H1 (cell line): ENCODE measurements around the gene ATP11A. TPM values are rescaled to one million over a fixed set of nuclear protein-coding genes. Genes with fewer than 3 reads are reported as not detected.

ENCODE experiments used
- CTCF ChIA-PET: fragments of 300-600 bp; sonication (Branson Sonifier 250); formaldehyde crosslinking; loops from one replicate; lab custom pipeline; 2021; ENCODE audit not compliant: partially characterized antibody; lab: Charles Lee
- POLR2A ChIA-PET: fragments of 300-600 bp; sonication (Branson Sonifier 250); formaldehyde crosslinking; loops from one replicate; lab custom pipeline; 2021; ENCODE audit warnings: inconsistent platforms; ENCODE audit not compliant: partially characterized antibody; lab: Charles Lee
- DNase-seq, 2 experiments: peaks; one replicate each; pipeline versions ENCODE4 v3.0.0 to v3.0.0-alpha.2; 2010 to 2022; ENCODE audit warnings: low spot score in 2 of 2, low read depth in 1 of 2, mixed read lengths in 1 of 2
- FAIRE-seq: peaks from 2 replicates; lab custom pipeline; 2011; peaks lifted over from hg19 to GRCh38; lab: Jason Lieb, UNC
- H2AFZ ChIP-seq: 2 replicates; pipeline ENCODE4 v1.8.1; 2012; ENCODE audit warnings: low read length, inconsistent platforms
- H2AK5ac ChIP-seq: 2 replicates; pipeline ENCODE4 v1.6.1; 2013; ENCODE audit warnings: low read depth, low read length
- H2BK120ac ChIP-seq: replicated peaks from 2 replicates; pipeline ENCODE3; 2013; ENCODE audit warnings: low read depth, low read length, inconsistent platforms
- H2BK12ac ChIP-seq: 2 replicates; pipeline ENCODE4 v1.6.1; 2013; ENCODE audit warnings: low read depth, low read length
- H2BK15ac ChIP-seq: 2 replicates; pipeline ENCODE4 v1.6.1; 2013; ENCODE audit warnings: low read length
- H2BK20ac ChIP-seq: 2 replicates; pipeline ENCODE4 v1.6.1; 2013; ENCODE audit warnings: low read length
- H2BK5ac ChIP-seq: 2 replicates; pipeline ENCODE4 v1.6.1; 2013; ENCODE audit warnings: low read depth, low read length
- H3K14ac ChIP-seq: 2 replicates; pipeline ENCODE4 v1.6.1; 2013; ENCODE audit warnings: inconsistent platforms; ENCODE audit not compliant: insufficient read length
- H3K18ac ChIP-seq: 2 replicates; pipeline ENCODE4 v1.6.1; 2013; ENCODE audit warnings: low read length; ENCODE audit errors: extremely low read depth
- H3K23ac ChIP-seq: 2 replicates; pipeline ENCODE4 v1.6.1; 2013; ENCODE audit warnings: inconsistent platforms; ENCODE audit not compliant: insufficient read length
- H3K23me2 ChIP-seq: 2 replicates; pipeline ENCODE4 v1.6.1; 2013; ENCODE audit warnings: low read depth, low read length
- H3K27ac ChIP-seq: 2 replicates; pipeline ENCODE4 v1.6.1; 2011; ENCODE audit warnings: low read depth, low read length, inconsistent platforms
- H3K27me3 ChIP-seq, 4 experiments: replicated peaks in 1 of 4; 1 replicate in 1 of 4; 2 replicates in 3 of 4; pipeline versions ENCODE4 v1.6.1 to v1.8.1; 2011 to 2013; ENCODE audit warnings: low read length in 3 of 4, mild to moderate bottlenecking in 3 of 4, inconsistent platforms in 2 of 4, mixed read lengths in 2 of 4, moderate library complexity in 1 of 4; ENCODE audit not compliant: control insufficient read depth in 3 of 4, insufficient read depth in 3 of 4; ENCODE audit errors: extremely low read depth in 1 of 4
- H3K36me3 ChIP-seq, 4 experiments: 2 replicates each; pipeline versions ENCODE4 v1.6.1 to v1.8.1; 2011 to 2013; ENCODE audit warnings: mild to moderate bottlenecking in 4 of 4, low read length in 3 of 4, moderate library complexity in 2 of 4, control low read depth in 1 of 4, inconsistent platforms in 1 of 4; ENCODE audit not compliant: insufficient read depth in 4 of 4, control insufficient read depth in 2 of 4
- H3K4ac ChIP-seq: replicated peaks from 2 replicates; pipeline ENCODE3; 2013; ENCODE audit warnings: low read length, low read depth, mixed read lengths, inconsistent platforms; ENCODE audit not compliant: insufficient read length
- H3K4me1 ChIP-seq, 4 experiments: replicated peaks in 1 of 4; 1 replicate in 1 of 4; 2 replicates in 3 of 4; pipeline versions ENCODE4 v1.6.1 to v1.8.1; 2011 to 2013; ENCODE audit warnings: low read length in 3 of 4, inconsistent platforms in 2 of 4, mixed read lengths in 1 of 4; ENCODE audit not compliant: insufficient read depth in 4 of 4, control insufficient read depth in 3 of 4
- H3K4me2 ChIP-seq, 2 experiments: 2 replicates each; pipeline versions ENCODE4 v1.6.1 to v1.8.1; 2011 to 2013; ENCODE audit warnings: low read depth in 2 of 2, low read length in 2 of 2, control low read depth in 1 of 2, inconsistent platforms in 1 of 2, mild to moderate bottlenecking in 1 of 2; ENCODE audit not compliant: insufficient read depth in 1 of 2
- H3K4me3 ChIP-seq, 4 experiments: fragments of 200-600, 300-600 bp in 1 of 4; sonication (generic), shearing (Covaris generic), sonication (Bioruptor Twin) in 1 of 4; 2 replicates each; pipeline versions ENCODE4 v1.5.1 to v1.8.1; 2011 to 2016; ENCODE audit warnings: low read length in 4 of 4, low read depth in 3 of 4, control low read depth in 2 of 4, inconsistent platforms in 2 of 4, mild to moderate bottlenecking in 2 of 4, mixed read lengths in 1 of 4, moderate library complexity in 1 of 4; ENCODE audit not compliant: insufficient read depth in 2 of 4; ENCODE audit errors: extremely low read depth in 1 of 4
- H3K56ac ChIP-seq: replicated peaks from 2 replicates; pipeline ENCODE3; 2013; ENCODE audit warnings: low read depth, mild to moderate bottlenecking, mixed read lengths, low read length, inconsistent platforms; ENCODE audit not compliant: insufficient read length
- H3K79me1 ChIP-seq: 2 replicates; pipeline ENCODE4 v1.6.1; 2013; ENCODE audit warnings: low read depth, low read length, control low read depth
- H3K79me2 ChIP-seq, 2 experiments: 2 replicates each; pipeline versions ENCODE4 v1.6.1 to v1.8.1; 2012 to 2013; ENCODE audit warnings: low read length in 2 of 2, mild to moderate bottlenecking in 2 of 2, inconsistent platforms in 1 of 2; ENCODE audit not compliant: insufficient read depth in 2 of 2, control insufficient read depth in 1 of 2
- H3K9ac ChIP-seq, 4 experiments: replicated peaks in 1 of 4; 1 replicate in 1 of 4; 2 replicates in 3 of 4; pipeline versions ENCODE4 v1.6.1 to v1.8.1; 2011 to 2013; ENCODE audit warnings: low read depth in 3 of 4, low read length in 3 of 4, control low read depth in 2 of 4, mild to moderate bottlenecking in 2 of 4, moderate library complexity in 2 of 4, inconsistent platforms in 1 of 4; ENCODE audit errors: extremely low read depth in 1 of 4
- H3K9me3 ChIP-seq, 2 experiments: 2 replicates each; pipeline versions ENCODE4 v1.6.1 to v1.8.1; 2012 to 2013; ENCODE audit warnings: mild to moderate bottlenecking in 2 of 2, moderate library complexity in 2 of 2, control low read depth in 1 of 2, inconsistent platforms in 1 of 2, low read depth in 1 of 2, low read length in 1 of 2, mixed read lengths in 1 of 2; ENCODE audit not compliant: insufficient read depth in 2 of 2
- H4K20me1 ChIP-seq, 2 experiments: replicated peaks in 1 of 2; 2 replicates each; pipeline versions ENCODE3 to v1.8.1; 2011 to 2013; ENCODE audit warnings: inconsistent platforms in 2 of 2, low read length in 2 of 2, mild to moderate bottlenecking in 1 of 2; ENCODE audit not compliant: insufficient read depth in 2 of 2, control insufficient read depth in 1 of 2
- H4K5ac ChIP-seq: 2 replicates; pipeline ENCODE4 v1.6.1; 2013; ENCODE audit warnings: low read length, low read depth, mixed read lengths, inconsistent platforms; ENCODE audit not compliant: insufficient read length
- H4K8ac ChIP-seq: 2 replicates; pipeline ENCODE4 v1.8.0; 2013; ENCODE audit warnings: mild to moderate bottlenecking, moderate library complexity, low read length, inconsistent platforms; ENCODE audit not compliant: insufficient read depth; ENCODE audit errors: extremely low read depth
- H4K91ac ChIP-seq: replicated peaks from 2 replicates; pipeline ENCODE3; 2013; ENCODE audit warnings: low read length, mixed read lengths, inconsistent platforms; ENCODE audit not compliant: insufficient read length
- ASH2L ChIP-seq: fragments of 200-600, 300-600 bp; sonication (generic); IDR thresholded peaks from one replicate; pipeline ENCODE4 v1.7.1; 2017; ENCODE audit warnings: low read length
- GABPA ChIP-seq: IDR thresholded peaks from 2 replicates; pipeline ENCODE4 v1.6.1; 2011; ENCODE audit warnings: mild to moderate bottlenecking, low read length, moderate library complexity, borderline replicate concordance; ENCODE audit not compliant: insufficient read depth
- KDM1A ChIP-seq: fragments of 200-600, 300-600 bp; sonication (generic); IDR thresholded peaks from 2 replicates; pipeline ENCODE4 v1.7.1; 2016; ENCODE audit warnings: mild to moderate bottlenecking, low read length, borderline replicate concordance
- POLR2A ChIP-seq, 2 experiments: IDR thresholded peaks; 1 replicate in 1 of 2; 2 replicates in 1 of 2; pipeline ENCODE4 v1.6.1; 2011; ENCODE audit warnings: low read depth in 2 of 2, low read length in 2 of 2, mild to moderate bottlenecking in 2 of 2; ENCODE audit errors: control extremely low read depth in 1 of 2
- SP2 ChIP-seq: IDR thresholded peaks from 2 replicates; pipeline ENCODE4 v1.6.1; 2012; ENCODE audit warnings: mild to moderate bottlenecking, low read length, inconsistent platforms
- TAF7 ChIP-seq: optimal IDR thresholded peaks from 2 replicates; pipeline ENCODE3; 2011; ENCODE audit warnings: low read depth, mild to moderate bottlenecking, inconsistent platforms, low read length, moderate library complexity, borderline replicate concordance
- WGBS, 2 experiments: shearing (Covaris generic) in 1 of 2; methylation state at CpG; one replicate each; pipeline versions ENCODE4 v1.1.6 to v1.1.7; 2013 to 2015; ENCODE audit warnings: low lambda C conversion rate in 2 of 2, mixed read lengths in 2 of 2, inconsistent platforms in 1 of 2, low coverage in 1 of 2, missing lambda C conversion rate in 1 of 2; ENCODE audit not compliant: insufficient replicate concordance in 2 of 2, insufficient coverage in 1 of 2, insufficient read length in 1 of 2; ENCODE audit errors: extremely low coverage in 1 of 2, missing lambda C conversion rate in 1 of 2; 5-methylcytosine and 5-hydroxymethylcytosine counted together
- polyA plus RNA-seq, 7 experiments: library from polyadenylated mRNA; depleted of rRNA in 3 of 7; stranded (reverse) in 5 of 7; unstranded in 2 of 7; fragments of >200 nt in 5 of 7; fragments of 200-250 nt in 2 of 7; gene quantifications; 1 replicate in 5 of 7; 2 replicates in 1 of 7; 4 replicates in 1 of 7; pipeline versions ENCODE4 v1.2.1 to v1.2.3, GENCODE V29; 2011 to 2013; ENCODE audit warnings: missing spikeins in 2 of 7, mixed read lengths in 2 of 7
- total RNA-seq: library from RNA; stranded (reverse); fragmentation: NEBNext Ultra II Directional; extraction: Animal tissue kit (Norgen Biotek cat#: 25700); gene quantifications from 2 replicates; pipeline ENCODE4 v1.2.1, GENCODE V29; 2021

The ATP11A gene
- total and polyA plus RNA-seq, 2 of the 8 experiments (the other 6 are each of a cell fraction or from before 2014, with no cell fraction given), result 28.8 to 72.9 TPM

DNA sequence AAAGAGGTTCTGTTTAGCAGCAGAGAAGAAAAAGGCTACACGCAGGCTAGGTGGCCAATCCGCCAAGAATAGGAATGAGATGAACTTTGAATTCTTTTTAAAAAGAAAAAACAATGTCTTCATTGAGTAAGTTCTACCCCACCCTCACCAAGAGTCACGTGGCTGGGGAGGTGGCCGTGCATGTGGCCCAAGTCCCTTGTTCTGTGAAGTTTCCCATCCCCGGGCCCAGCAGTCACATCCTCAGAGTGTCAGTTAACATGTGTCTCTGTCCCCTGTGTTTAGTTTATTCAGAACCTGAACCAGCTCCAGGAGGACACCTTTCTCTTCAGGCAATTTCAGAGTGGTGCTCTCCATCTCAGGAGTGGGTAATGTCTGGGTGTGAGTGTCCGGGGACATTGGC lies 222.0 kb downstream of the ATP11A start:
- Histone ChIP-seq H2BK15ac (no peak overlapping the region), H3K27me3 (no peaks in the 10 kb centered on the region), H2BK12ac (no peak overlapping the region), H2AFZ (no peak overlapping the region), H2BK20ac (no peak overlapping the region), H3K27ac (no peak overlapping the region), H3K36me3 (no peaks in the 10 kb centered on the region), H3K56ac (no peak overlapping the region), H3K4ac (no peak overlapping the region), H3K4me2 (no peak overlapping the region), H2BK120ac (no peak overlapping the region), H3K18ac (no peak overlapping the region; the same call in 1 of the 2 replicates), H4K5ac (no peak overlapping the region), H3K79me2 (peaks cover 0 to 19% of the 10 kb centered on the region in 2 experiments; a peak in 2 of 4 replicates), H3K9ac (no peak overlapping the region), H4K91ac (no peak overlapping the region), H4K20me1 (peaks cover 0 to 9% of the 10 kb centered on the region in 2 experiments), H2BK5ac (no peak overlapping the region), H3K14ac (no peak overlapping the region), H3K4me1 (peaks cover 0 to 12% (median 2%) of the 10 kb centered on the region in 4 experiments; a peak in 5 of 7 replicates), H3K79me1 (peaks cover 5% of the 10 kb centered on the region), H2AK5ac (no peak overlapping the region), H4K8ac (no peak overlapping the region), H3K4me3 (no peak overlapping the region), H3K23ac (no peak overlapping the region), H3K23me2 (peaks cover 6% of the 10 kb centered on the region; the same call in 1 of the 2 replicates), H3K9me3 (no peaks in the 10 kb centered on the region)
- no peak for DNase-seq
- FAIRE-seq, result no peak
- TF ChIP-seq POLR2A (IDR thresholded peaks at IDR 0.05; ENCODE audit: control extremely low read depth in 1 of 2, low read depth in 2 of 2, low read length in 2 of 2) (no peak), GABPA (no peak), SP2 (no peak), ASH2L (no peak), TAF7 (no peak), KDM1A (no peak)
- 95% methylated on average over 6 of the region's 6 CpGs; no CpG with 5 or more reads in 1 of the 2 experiments for WGBS, 2 experiments
- ChIA-PET CTCF (no interaction called here), POLR2A (no interaction called here)
